GM12874 (cell line): ENCODE results near the gene TAS2R60.

Experiments
- CTCF ChIP-seq: IDR thresholded peaks from 2 replicates; pipeline ENCODE4 v1.5.1; 2011; ENCODE audit warnings: low read depth, mild to moderate bottlenecking, control low read depth, low read length, moderate library complexity; ENCODE audit not compliant: insufficient read depth

TAS2R60 gene

GRCh38 chr7:143407287-143408251 is 35.7 kb upstream of the TAS2R60 start:
- no peak for TF ChIP-seq CTCF

GRCh38 chr7:143408252-143408685 is 35.0 kb upstream of the TAS2R60 start:
- no peak for TF ChIP-seq CTCF

GRCh38 chr7:143408686-143409561 is 34.3 kb upstream of the TAS2R60 start, which contains the start of gene EPHA1:
TSS of gene EPHA1 (minus strand) at chr7:143408856. CDS start at chr7:143408805, 51 bp downstream.
- no peak; the same call in 1 of the 2 replicates for TF ChIP-seq CTCF

GRCh38 chr7:143410521-143411004 is 32.7 kb upstream of the TAS2R60 start:
- TF ChIP-seq CTCF, result no peak

DNA sequence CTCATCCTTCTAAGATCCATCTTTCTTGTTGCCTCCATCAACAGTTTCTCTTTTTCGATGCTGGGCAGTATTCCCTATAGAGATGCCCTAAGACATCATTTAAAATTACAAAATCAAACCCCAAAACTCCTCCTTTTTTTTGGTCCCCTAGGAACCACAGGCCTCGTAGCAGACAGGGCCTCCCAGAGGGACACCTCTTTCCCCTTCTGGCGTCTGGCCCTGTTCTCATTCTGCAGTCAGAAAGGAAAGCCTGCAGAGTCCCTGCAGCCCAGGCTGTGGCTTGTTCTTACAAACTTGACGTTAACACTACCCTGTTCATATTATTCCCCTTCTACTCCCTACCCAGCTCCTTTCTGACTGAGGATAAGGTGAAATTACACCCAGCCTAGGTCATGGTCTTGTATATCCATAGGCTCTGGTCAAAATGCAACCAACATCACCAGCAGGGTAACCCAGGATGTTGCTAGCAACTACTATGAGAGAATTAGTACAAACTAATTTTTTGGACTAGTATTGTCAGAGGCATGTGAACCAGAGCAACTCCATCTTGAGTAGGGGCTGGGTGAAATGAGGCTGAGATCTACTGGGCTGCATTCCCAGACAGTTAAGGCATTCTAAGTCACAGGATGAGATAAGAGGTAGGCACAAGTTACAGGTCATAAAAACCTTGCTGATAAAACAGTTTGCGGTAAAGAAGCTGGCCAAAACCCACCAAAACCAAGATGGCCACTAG is 31.1 kb upstream of the TAS2R60 start:
- no peak for TF ChIP-seq CTCF

- TF ChIP-seq CTCF, result no peak
Observed at GRCh38 chr7:143413123-143413522, 30.1 kb upstream of the TAS2R60 start.
